ENCODE measurements around the gene CHIT1.

DNA sequence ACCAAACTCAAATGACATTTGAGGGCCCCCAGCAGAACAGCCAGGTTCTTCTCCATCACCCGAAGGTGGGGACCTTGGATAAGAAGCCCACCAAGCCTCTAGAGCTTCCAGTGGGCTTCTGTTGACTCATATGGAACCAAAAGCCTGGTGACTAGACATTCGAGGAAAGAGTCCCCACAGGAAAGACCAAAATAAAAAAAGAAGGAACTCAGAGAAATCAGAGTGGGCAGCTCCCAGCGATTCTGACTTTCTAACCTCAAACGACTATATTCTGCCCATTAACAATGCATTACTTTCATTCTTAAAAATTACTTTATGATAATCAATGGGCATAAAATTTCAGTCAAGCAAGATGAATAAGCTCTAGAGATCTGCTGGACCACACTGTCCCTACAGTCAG lies 9.6 kb upstream of the CHIT1 start:
- TF ChIP-seq EZH2 (IDR thresholded peaks at IDR 0.05) (no peak), POLR2AphosphoS5 (IDR thresholded peaks at IDR 0.05; ENCODE audit: borderline replicate concordance, low read depth, low read length) (no peak), FOXP2 (optimal IDR thresholded peaks at IDR 0.05; ENCODE audit: control extremely low read depth, extremely low read length, insufficient read depth) (no peak)
